Tongue (tissue), 2 donors: ENCODE measurements around the gene SLC37A1. TPM values are rescaled to one million over a fixed set of nuclear protein-coding genes. Genes with fewer than 3 reads are reported as not detected.
A peak's percentile ranks its signal among the peaks of the same experiment; 100 is the strongest.
"Not testable (repeated sequence)": the region's sequence is repeated elsewhere in the genome, so short reads cannot be mapped to it uniquely, and the experiment has no call there.

ENCODE experiments used
- DNase-seq: peaks from one replicate; pipeline ENCODE4 v3.0.0-alpha.2; 2015
- total RNA-seq: library from RNA; depleted of rRNA; stranded (reverse); fragments of >200 nt; gene quantifications from one replicate; pipeline ENCODE4 v1.2.3, GENCODE V29; 2014

Gene SLC37A1
- total RNA-seq: 12.7 TPM

DNA sequence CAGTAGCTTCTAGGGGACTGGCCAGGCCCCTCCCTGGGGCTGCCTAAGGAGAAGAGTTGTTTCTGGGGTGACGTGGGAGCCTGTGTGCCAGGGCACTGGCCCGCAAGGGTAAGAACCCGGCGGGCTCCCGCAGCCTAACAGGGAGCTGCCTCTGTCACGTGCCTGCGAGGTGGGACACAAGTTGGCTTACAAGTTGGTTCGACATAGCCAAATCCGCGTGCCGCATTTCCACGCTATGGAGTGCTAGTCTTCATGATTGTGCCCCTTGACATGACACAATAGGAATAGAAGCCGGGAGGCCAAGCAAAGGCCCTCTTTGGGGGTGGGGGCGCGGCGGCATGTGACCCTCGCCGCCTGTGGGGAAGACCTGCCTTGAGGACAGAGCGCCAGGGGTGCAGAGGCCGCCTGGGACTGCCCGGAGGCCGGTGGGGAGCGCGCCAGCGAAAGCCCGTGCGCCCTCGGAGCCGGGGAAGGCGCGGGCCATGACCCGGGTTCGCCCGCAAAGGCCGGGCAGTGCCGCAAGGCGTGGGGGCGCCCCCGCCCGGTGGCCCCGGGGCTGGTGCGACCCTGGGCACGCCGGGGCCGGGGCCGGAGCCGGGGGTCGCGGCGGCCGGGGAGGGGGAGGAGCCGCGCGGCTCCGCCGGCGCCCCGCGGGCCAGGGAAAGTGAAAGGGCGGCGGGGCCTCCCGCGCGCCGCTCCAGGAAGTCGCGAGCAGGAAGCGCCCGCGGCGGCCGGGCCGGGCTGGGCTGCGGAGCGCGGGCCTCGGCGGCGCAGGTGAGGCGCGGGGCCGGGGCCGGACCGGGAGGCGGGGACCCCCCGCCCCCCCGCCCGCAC lies at the start of gene SLC37A1:
TSS of gene SLC37A1 (plus strand) at position 702 of the 834 bp plus-strand sequence. CDS start 4,603 bp downstream, outside the sequence.
- DNase-seq: no peak

DNA sequence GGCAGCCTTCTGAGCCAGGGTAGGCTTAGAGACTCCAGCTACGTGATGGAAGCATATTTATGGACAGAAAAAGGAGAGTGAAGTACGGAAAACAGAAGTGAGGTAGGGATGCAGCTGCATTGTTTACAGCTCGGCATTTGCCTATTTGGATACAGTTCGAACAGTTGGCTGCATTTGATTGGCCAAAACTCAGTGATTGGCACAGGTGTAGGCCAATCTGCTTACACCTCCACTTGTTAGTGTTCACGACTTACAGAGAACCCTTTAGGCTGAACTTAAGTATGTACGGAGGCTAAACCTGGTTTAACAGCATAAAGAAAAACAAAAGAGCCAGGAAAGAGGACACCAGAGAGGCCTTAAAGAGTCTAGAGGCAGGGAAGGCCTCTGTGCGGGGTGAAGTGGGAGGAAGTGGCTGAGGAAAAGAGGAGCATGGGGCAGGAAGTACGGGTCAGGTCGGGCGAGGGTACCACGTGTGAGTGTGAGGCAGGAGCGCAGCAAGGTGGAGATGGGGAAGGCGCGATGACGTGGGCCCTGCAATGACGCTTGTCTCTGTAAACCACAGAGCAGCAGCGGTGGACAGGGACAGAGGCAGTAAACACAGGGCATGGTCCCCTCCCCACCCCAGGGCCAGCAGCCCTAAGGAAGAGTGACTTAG lies 49.7 kb upstream of the SLC37A1 start:
- peak; percentile 46 for DNase-seq

DNA sequence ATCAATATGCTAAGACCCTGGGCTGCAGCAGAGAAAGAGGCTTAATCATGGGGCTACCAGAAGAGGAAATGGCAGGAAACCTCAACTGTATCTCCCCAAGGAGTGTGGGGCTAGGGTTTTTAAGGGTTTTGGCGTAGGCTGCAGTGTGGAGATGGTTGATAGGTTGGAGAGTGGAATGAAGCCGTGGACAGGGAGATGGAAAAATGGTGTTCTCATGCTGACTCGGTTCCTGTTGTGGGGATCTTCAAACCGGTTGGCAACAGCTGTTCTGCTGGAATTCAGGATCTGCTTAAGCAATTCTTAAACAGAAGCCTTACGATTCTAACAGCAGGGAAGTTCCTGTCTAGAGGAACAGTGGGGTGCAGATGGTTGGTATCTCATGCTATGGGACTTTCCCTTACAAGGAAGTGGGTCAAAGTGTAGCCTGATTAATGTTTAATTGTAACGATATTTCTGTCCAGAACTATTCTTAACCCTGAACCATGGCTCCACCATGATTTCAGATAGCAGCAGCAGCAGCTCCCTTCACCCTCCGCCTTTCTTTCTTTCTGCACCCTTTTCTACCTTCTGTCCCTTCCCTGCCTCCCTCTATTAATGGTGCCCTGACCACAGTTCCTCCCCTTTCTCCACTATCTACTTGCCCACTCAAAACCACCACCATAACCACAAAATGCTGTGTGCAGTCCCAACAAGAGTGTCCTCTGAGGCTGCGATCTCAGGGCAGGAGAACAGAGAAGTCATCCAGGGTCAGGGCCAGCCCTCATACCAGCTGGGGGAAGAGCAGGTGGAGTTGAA lies 48.4 kb upstream of the SLC37A1 start:
- peak; percentile 47 for DNase-seq

DNA sequence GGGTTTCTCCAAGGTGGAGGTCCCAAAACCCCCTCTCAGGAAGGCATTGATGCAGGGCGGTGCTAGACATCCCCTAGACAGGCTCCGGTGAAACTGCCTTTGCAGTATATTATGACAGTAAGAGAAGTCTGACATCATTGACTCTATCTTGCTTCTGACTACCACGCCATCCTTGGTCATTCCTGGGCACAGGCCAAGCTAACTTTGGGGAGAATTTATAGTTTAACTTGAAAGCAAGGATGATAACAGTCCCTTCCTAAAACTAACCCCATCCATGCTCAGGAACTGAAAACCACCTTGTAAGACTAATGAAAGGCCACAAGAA lies 47.9 kb upstream of the SLC37A1 start:
- no peak for DNase-seq

DNA sequence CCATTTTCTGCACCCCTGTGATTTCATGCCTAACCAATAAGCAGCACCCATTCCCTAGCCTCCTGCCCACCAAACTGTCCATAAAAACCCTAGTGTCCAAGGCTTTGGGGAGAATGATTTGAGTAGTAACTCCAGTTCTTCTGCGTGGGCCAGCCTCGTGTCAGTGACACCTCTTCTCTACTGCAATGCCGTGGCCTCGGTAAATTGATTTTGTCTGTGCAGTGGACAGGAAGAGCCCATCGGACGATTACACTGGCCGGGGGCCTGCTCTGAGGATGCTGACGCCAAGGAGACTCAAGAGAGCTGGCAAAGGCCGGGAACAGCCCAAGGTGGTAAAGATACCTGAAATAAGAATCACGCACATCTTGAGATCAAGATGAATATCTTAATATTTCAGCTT lies 47.0 kb upstream of the SLC37A1 start:
- no peak for DNase-seq

DNA sequence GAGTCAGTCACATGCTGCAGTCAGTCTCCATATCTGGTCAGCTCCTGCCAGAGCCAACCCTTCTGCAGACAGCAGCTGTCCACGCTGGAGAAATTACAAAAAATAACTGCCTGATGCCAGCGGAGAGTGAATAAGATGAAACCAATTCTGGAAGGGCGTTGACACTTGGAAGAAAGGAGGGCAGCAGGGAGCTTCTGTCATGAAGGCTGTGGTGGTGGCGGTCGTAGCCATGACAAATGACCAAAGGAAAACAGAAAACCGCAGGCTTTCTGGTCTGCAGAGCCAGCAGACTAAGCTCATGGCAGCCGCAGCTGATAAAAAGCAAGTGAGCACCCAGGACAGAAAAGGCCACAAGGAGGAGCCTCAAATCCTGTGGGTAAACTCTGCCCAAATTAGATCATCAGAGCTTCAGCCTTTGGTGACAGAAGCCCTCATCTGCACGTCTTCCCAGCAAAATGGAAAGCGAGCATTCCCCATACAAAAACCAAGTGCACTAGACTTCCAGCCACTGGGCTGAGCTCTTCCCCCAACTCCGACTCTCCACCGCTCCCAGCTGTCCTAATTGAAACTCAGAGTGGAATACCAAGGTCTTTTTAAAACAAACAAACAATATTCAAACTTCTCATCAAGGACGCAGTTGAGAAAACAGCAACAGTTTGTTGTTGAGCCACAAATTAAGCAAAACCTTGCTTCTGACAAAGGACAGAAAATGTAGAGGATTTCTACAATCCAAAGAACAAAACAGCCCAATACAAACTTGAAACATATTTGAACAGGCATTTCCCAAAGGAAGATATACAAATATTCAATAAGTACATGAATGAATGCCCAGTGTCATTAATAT lies 46.3 kb upstream of the SLC37A1 start:
- DNase-seq: peak; percentile 81

DNA sequence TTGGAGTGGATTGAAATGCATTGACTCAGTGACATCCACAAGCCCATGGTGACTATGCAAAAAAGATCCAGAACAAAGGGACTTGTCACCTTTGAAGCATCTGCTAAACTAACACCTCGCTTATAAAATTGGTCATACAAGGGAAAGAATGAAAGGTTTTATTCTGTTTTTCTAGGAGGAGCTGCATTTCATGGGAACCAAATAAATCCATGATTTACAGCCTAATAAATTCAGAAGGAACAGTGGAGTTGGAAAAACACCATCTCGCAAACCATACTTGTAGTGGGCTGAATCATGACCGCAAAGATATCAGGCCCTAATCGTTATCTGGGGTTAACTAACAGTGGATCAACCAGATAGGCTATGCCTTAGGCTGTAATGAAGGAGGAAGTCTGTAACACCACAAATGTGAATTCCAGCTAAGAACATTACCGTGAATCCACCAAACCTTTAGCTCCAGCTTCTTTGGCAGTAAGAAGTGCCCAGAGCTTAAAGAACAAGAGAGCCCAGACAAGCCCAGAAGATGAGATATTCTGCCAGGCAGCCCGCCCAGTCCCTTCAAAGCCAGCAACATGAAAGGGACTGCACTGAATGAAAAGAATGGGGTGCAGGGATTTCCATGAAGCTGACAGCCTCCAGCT lies 45.0 kb upstream of the SLC37A1 start:
- no peak for DNase-seq

DNA sequence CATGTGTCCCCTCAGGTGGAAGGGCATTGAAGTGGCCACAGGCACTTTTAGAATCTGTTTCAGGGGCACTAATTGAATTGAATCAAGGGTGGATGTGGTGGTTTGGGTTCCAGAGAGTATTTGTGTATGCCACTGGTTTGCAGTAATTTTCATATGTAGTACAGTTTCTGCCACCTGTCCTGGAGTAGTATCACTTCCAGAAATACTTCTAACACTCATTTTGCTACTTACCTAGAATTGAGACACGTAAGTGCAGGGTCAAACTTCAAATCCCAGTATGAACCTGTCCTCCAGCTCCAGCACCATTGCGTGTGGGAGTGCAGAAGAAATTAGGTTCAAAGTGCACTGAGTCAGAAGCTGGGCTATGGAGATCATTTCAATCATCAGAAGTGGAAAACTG lies 44.4 kb upstream of the SLC37A1 start:
- DNase-seq: no peak

DNA sequence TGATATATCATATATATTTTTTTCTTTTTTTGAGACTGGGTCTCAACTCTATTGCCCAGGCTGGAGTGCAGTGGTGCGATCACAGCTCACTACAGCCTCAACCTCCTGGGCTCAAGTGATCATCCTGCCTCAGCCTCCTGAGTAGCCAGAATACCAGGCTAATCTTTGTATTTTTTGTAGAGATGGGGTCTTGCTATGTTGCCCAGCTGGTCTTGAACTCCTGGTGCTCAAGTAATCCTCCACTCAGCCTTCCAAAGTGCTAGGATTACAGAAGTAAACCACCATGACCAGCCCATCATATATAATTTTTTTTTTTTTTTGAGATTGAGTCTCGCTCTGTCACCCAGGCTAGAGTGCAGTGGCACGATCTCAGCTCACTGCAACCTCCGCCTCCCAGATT lies 43.9 kb upstream of the SLC37A1 start:
- DNase-seq: not testable (repeated sequence)

DNA sequence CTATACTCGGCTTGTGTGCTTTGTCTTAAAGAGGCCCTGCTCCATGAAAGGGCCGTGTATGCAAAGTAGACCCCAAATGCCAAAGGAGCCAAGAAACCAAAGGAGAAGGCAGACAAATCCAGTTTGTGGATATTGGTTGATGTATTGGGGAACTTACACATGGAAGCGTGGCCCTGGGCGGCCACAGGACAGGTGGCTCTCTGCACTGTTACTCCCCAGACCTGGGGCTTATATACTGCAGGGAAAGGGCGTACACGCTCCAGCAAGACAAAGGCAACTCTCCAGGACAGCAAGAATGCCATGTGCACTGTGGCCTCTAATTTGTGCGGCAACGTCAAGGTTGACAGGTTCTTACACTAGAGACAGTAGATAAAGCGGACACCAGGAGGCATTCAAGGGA lies 42.4 kb upstream of the SLC37A1 start:
- no peak for DNase-seq

DNA sequence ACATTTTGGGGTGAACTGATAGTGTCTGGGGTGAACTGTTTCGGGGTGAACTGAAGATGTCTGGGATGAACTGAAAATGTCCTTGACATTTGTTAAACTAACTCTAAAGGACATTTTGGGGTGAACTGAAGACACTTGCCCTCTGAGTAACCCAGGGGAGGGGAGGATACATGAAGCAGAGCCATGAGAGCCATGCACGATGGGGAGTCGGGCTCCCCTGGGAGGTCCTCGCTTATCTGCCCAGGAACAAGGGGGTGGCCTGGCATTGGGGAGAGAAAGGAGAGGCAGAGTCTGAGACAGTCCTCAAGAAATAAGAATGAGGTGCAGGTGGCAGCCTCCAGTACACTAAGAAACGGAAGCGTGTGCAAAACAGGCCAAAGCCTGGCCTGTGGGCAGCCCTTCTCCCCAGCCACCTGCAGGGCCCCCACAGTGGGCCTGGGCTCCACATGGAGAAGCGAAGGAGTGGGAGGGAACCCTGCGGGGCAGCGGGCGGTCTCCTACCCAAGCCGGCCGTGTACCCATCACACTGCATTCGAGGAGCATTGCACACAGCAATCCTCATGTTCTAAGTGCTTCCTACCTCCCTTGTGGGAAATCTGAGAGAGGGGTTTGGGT lies 41.8 kb upstream of the SLC37A1 start:
- no peak for DNase-seq

DNA sequence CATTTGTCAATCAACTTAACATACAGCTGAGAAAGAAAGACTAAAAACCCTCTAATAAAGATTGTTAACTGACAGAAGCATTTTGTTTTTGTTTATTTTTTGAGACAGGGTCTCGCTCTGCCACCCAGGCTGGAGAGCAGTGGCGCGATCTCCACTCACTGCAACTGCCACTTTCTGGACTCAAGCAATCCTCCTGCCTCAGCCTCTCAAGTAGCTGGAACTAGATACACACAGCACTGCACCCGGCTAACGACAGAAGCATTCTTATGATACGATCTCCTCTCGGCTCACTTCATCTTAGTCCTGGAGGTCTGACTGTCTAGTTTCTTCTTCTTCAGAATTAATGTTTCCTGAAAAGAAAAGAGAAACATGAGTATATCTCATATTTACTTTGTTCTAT lies 41.1 kb upstream of the SLC37A1 start:
- DNase-seq: no peak

DNA sequence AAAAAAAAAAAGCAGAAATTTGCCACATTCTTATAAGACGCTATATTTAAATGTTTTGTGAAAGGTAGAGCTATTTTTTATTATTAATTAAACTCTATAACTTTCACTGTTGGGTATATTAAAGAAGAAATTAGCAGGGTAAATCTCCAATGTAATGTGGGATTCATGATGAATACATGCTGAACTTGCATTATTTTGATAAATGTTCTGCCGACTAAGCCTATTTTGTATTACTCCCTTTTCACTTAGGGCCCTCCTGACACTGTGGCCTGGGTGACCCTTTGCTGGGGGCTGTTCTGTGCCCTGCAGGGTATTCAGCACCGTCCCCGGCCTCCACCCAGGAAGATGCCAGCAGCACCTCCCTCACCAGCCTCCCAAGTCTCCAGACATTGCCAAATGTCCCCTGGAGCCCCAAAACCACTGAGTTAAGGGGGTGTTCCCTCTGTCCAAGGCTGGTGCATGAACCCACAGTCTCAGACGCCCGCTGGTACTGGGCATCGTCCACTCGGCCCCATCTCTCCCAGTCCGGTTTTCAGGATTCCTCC lies 40.1 kb upstream of the SLC37A1 start:
- DNase-seq: no peak

DNA sequence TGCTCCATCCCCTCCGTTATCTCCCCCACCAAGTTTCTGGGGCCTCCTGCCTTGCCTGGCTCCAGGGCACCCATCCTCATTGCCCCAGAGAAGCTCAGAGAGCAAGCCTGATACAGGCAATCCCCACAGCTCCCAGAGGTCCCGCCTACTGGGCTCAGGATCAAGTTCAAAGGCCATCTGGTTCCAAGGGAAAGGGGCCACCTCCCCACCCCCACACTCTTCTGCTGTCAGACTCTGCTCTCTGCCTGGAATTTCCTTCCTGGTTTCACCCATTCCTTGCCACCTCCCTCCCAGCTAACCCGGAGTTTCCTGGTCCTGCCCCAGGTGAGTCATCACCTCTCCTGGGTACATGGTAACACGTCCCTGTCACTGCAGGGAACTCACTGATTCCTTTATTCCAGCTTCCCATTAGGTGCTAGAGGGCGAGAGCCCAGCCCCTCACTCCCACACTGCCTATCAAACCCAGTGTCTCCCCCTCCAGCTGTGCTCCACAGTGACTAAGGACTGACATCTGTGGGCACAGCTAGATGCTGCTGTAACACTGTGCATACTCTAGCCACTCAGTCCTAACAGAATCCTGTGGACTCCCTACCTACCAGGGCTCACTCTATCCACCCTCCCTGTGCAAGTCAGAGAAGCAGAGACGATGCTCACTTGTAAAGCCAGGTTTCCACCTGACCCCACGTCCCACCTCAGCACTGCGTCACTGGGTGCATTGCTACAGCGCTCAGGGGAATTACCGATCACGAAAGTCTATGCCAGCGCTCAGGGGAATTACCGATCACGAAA lies 39.4 kb upstream of the SLC37A1 start:
- DNase-seq: no peak

DNA sequence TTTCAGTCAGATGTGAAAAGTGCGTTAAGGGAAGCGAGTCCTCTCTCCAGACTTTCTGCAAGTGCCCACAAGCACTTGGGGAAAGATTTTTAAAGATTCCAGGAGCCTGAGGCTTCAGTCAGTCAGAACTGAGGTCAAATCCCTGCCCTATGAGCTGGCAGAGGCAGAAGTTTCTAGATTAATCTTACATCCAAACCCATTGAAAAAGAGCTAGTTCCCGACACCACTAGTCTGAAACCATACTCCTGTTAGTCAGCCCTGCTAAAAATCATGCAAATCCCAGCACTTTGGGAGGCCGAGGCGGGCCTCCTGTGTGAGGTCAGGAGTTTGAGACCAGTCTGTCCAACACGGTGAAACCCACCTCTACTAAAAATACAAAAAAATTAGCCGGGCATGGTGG lies 38.6 kb upstream of the SLC37A1 start:
- DNase-seq: no peak

DNA sequence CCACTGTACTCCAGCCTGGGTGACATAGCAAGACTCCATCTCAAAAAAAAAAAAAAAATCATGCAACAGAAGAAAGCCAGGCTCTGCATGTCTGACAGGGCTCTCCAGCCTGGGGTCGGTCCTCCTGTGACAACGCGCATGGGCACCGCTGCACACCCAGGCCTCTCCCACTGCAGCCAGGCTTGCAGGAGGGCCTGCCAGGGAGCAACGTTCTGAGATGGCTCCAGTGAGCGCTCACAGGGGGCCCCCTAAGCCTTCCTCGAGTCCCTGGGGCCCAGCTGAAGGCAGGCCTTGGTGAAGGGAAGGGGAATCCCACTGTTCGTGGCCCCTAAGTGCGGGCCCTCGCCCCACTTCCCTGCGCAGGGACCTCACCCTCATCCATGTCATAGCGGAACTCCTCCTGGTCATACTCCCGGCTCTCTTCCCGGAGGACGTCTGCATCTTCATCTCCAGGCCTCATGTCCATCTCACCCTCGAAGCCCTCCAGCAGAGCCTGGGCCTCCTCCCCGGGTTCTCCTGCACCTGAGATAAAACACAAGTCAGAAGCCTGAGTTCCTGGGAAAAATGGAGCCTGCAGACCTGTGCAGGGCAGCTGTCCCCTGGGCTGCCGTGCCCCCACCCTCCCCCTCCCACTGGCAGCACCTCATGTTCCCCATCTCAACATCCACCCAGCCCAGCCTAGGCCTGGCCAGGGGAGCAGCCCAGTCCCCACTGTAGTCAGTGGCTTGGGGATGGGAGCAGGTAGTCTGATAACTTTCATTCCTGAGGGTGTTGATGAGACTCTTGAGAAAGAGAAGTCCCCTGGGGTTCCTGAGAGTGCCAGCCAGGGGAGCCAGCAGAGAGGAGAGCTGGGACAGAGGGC lies 37.9 kb upstream of the SLC37A1 start:
- DNase-seq: no peak

DNA sequence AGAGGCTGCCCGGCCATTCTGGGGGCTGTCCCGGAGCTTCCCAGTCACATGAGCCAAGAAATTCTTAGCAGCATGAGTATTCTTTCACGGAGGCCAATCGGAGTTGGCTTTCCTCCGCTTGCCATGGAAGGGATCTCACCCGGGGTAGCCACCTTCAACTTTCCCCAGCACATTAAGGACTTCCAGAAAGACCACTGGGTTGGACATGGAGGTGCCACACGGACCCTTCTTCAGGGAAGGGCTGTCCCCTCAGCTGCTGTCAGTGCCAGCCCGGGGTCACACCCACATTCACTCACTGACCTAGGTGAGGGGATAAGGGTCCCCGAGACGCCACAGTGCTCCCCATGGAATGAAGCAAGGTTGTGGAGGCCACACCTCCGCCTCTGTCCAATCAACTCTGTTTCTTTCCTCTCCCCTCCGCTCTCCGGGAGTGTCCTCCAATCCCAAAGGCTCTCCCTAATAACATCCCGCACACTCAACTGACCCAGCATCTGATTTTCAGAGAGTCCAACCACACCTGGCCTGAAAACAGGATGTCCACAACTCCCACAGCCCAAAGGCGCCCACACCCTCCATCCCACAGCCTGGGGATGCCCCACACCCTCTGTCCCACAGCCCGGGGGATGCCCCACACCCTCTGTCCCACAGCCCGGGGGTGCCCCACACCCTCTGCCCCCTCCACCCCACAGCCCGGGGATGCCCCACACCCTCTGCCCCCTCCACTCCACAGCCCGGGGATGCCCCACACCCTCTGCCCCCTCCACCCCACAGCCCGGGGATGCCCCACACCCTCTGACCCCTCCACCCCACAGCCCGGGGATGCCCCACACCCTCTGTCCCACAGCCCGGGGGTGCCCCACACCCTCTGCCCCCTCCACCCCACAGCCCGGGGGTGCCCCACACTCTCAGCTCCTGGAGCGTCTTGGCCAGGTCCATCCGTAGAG lies 37.0 kb upstream of the SLC37A1 start:
- no peak for DNase-seq

DNA sequence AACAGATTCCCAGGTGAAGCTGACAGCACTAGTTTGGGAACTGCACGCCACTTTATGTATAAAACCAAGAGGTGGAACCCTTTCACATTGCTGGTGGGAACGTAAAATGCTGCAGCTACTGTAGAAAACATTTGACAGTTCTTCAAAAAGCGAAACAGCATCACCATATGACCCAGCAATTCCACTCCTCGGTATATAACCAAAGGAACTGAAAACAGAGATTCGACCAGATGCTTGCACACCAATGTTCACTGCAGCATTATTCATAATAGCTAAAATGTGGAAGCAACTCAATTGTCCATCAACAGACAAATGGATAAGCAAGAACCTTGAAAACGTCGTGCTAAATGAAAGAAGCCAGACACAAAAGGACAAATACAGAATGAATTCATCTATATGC lies 35.1 kb upstream of the SLC37A1 start:
- DNase-seq: no peak
